ENCODE results near the gene TMOD2. TPM values are rescaled to one million over a fixed set of nuclear protein-coding genes. Genes with fewer than 3 reads are reported as not detected.

Gene TMOD2
- total RNA-seq, 1 donor from 2014 or later, result 8.4 TPM

DNA sequence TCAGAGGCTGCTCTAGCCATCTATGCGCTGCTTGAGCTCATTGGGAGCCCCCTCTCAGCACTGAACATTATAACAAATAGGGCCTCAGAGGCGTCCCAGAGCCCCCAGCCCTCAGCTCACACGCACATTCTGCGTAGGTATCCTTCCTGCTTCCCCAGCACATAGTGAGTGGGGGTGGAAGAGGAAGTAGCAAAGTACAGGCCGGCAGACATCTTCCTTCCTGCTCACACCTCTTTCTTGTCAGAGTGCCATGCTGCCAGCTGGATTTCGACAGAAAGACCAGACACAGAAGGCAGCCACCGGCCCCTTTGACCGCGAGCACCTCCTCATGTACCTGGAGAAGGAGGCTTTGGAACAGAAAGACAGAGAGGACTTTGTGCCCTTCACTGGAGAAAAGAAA lies 16.6 kb downstream of the TMOD2 start:
- H3K27me3 Mint-ChIP-seq (ENCODE audit: low read depth, unreplicated experiment), result no peaks in the 10 kb centered on the region

DNA sequence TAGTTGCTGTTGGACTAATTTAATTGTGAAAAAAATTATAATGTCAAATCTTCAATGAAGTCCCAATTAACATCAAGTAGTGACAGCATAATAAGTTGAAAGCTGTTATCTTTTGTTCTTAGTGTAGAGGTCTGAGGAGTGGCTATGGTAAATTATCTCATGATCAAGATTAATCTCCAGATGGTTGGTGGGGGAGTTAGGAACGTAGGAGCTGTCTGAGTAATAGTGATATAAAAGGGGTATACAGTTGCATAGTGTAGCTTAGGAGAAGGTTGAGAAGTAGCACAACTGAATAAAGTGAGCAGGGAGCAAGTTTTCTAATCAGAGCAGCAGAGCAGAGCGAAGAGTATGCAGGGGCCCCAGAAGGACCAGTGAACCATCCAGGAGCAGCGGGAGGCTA lies 19.5 kb downstream of the TMOD2 start:
- H3K4me1 ChIP-seq (ENCODE audit: insufficient read depth, low read length), result no peaks in the 10 kb centered on the region
- Mint-ChIP-seq H3K4me1 (ENCODE audit: low read depth, unreplicated experiment) (no peaks in the 10 kb centered on the region), H3K4me3 (ENCODE audit: unreplicated experiment) (no peak overlapping the region), H3K27ac (ENCODE audit: unreplicated experiment) (no peak overlapping the region), H3K9me3 (ENCODE audit: unreplicated experiment) (no peaks in the 10 kb centered on the region), H3K36me3 (ENCODE audit: low read depth, unreplicated experiment) (peaks cover 9% of the 10 kb centered on the region), H3K27me3 (ENCODE audit: low read depth, unreplicated experiment) (no peaks in the 10 kb centered on the region)
- no peaks in the 10 kb centered on the region for H4K20me1 ChIP-seq (ENCODE audit: insufficient read depth, low read length)
- no peak overlapping the region for H3K9ac ChIP-seq (ENCODE audit: low read length)
- H3K27me3 ChIP-seq (ENCODE audit: insufficient read depth, low read length), result no peaks in the 10 kb centered on the region
- no peak for DNase-seq (ENCODE audit: low read depth)
- no peak overlapping the region for H3K4me2 ChIP-seq (ENCODE audit: low read length)
- no peak overlapping the region for H3K27ac ChIP-seq (ENCODE audit: low read depth, low read length)
- H3K4me3 ChIP-seq (ENCODE audit: insufficient read depth, low read depth, low read length), result no peak overlapping the region
- H3K9me3 ChIP-seq (ENCODE audit: insufficient read depth, low read depth, low read length), result no peaks in the 10 kb centered on the region
- no peak overlapping the region for H2AFZ ChIP-seq (ENCODE audit: low read depth, low read length)
- no peaks in the 10 kb centered on the region for H3K36me3 ChIP-seq (ENCODE audit: insufficient read depth, low read length)
- FAIRE-seq, result no peak
- TF ChIP-seq EZH2 (IDR thresholded peaks at IDR 0.05; ENCODE audit: insufficient read depth, low read length), result no peak
- TF ChIP-seq CTCF (IDR thresholded peaks at IDR 0.05; ENCODE audit: insufficient read depth, low read depth, low read length), result no peak
- H3K79me2 ChIP-seq (ENCODE audit: insufficient read depth, low read length), result no peaks in the 10 kb centered on the region

More for the DNA sequence above, 16.6 kb downstream of the TMOD2 start:
- DNase-seq (ENCODE audit: low read depth) (no peak), FAIRE-seq (no peak)
- Histone ChIP-seq H3K27me3 (ENCODE audit: insufficient read depth, low read length) (no peaks in the 10 kb centered on the region), H3K4me3 (ENCODE audit: insufficient read depth, low read depth, low read length) (no peak overlapping the region), H3K36me3 (ENCODE audit: insufficient read depth, low read length) (no peaks in the 10 kb centered on the region), H3K9me3 (ENCODE audit: insufficient read depth, low read depth, low read length) (no peaks in the 10 kb centered on the region), H4K20me1 (ENCODE audit: insufficient read depth, low read length) (no peaks in the 10 kb centered on the region), H3K79me2 (ENCODE audit: insufficient read depth, low read length) (no peaks in the 10 kb centered on the region), H3K9ac (ENCODE audit: low read length) (no peak overlapping the region), H3K27ac (ENCODE audit: low read depth, low read length) (no peak overlapping the region), H2AFZ (ENCODE audit: low read depth, low read length) (no peak overlapping the region), H3K4me2 (ENCODE audit: low read length) (no peak overlapping the region), H3K4me1 (ENCODE audit: insufficient read depth, low read length) (no peaks in the 10 kb centered on the region)
- H3K4me1 Mint-ChIP-seq (ENCODE audit: low read depth, unreplicated experiment), result no peaks in the 10 kb centered on the region
- H3K27ac Mint-ChIP-seq (ENCODE audit: unreplicated experiment), result no peak overlapping the region
- peaks cover 2% of the 10 kb centered on the region for H3K9me3 Mint-ChIP-seq (ENCODE audit: unreplicated experiment)
- TF ChIP-seq CTCF (IDR thresholded peaks at IDR 0.05; ENCODE audit: insufficient read depth, low read depth, low read length), result no peak
- TF ChIP-seq EZH2 (IDR thresholded peaks at IDR 0.05; ENCODE audit: insufficient read depth, low read length), result no peak
- peaks cover 7% of the 10 kb centered on the region for H3K36me3 Mint-ChIP-seq (ENCODE audit: low read depth, unreplicated experiment)
- no peak overlapping the region for H3K4me3 Mint-ChIP-seq (ENCODE audit: unreplicated experiment)

- H3K27ac Mint-ChIP-seq (ENCODE audit: unreplicated experiment), result no peak overlapping the region
- no peaks in the 10 kb centered on the region for H3K9me3 Mint-ChIP-seq (ENCODE audit: unreplicated experiment)
- no peak for FAIRE-seq
- Histone ChIP-seq H4K20me1 (ENCODE audit: insufficient read depth, low read length) (no peaks in the 10 kb centered on the region), H3K27me3 (ENCODE audit: insufficient read depth, low read length) (no peaks in the 10 kb centered on the region), H3K36me3 (ENCODE audit: insufficient read depth, low read length) (no peaks in the 10 kb centered on the region), H3K4me2 (ENCODE audit: low read length) (no peak overlapping the region), H3K9ac (ENCODE audit: low read length) (no peak overlapping the region), H3K79me2 (ENCODE audit: insufficient read depth, low read length) (no peaks in the 10 kb centered on the region), H3K4me3 (ENCODE audit: insufficient read depth, low read depth, low read length) (no peak overlapping the region), H3K4me1 (ENCODE audit: insufficient read depth, low read length) (no peaks in the 10 kb centered on the region), H2AFZ (ENCODE audit: low read depth, low read length) (no peak overlapping the region), H3K9me3 (ENCODE audit: insufficient read depth, low read depth, low read length) (no peaks in the 10 kb centered on the region), H3K27ac (ENCODE audit: low read depth, low read length) (no peak overlapping the region)
- DNase-seq (ENCODE audit: low read depth), result no peak
- H3K27me3 Mint-ChIP-seq (ENCODE audit: low read depth, unreplicated experiment), result no peaks in the 10 kb centered on the region
- peaks cover 9% of the 10 kb centered on the region for H3K36me3 Mint-ChIP-seq (ENCODE audit: low read depth, unreplicated experiment)
- H3K4me1 Mint-ChIP-seq (ENCODE audit: low read depth, unreplicated experiment), result no peaks in the 10 kb centered on the region
- H3K4me3 Mint-ChIP-seq (ENCODE audit: unreplicated experiment), result no peak overlapping the region
- TF ChIP-seq CTCF (IDR thresholded peaks at IDR 0.05; ENCODE audit: insufficient read depth, low read depth, low read length) (no peak), EZH2 (IDR thresholded peaks at IDR 0.05; ENCODE audit: insufficient read depth, low read length) (no peak)
These were observed 20.4 kb downstream of the TMOD2 start for GRCh38 chr15:51771773-51772172.

Data from astrocyte (in vitro differentiated cells and primary cell).